Brain microvascular endothelial cell (primary cell): ENCODE measurements around the gene LYST.

Experiments
- DNase-seq: peaks from one replicate; pipeline ENCODE4 v3.0.0-alpha.2; 2020
- H3K27ac ChIP-seq: fragments of 250-450 bp; sonication (Bioruptor Pico); 2 replicates; pipeline ENCODE4 v1.5.1; 2020; ENCODE audit warnings: mild to moderate bottlenecking, moderate library complexity
- H3K27me3 ChIP-seq: fragments of 250-450 bp; sonication (Bioruptor Pico); replicated peaks from 2 replicates; pipeline ENCODE4 v1.5.1; 2020; ENCODE audit warnings: mild to moderate bottlenecking
- H3K36me3 ChIP-seq: fragments of 250-450 bp; sonication (Bioruptor Pico); replicated peaks from 2 replicates; pipeline ENCODE4 v1.5.1; 2020; ENCODE audit warnings: mild to moderate bottlenecking
- H3K4me3 ChIP-seq: 2 replicates; pipeline ENCODE4 v1.5.1; 2011; ENCODE audit warnings: low read depth, mild to moderate bottlenecking, control low read depth, low read length, moderate library complexity
- CTCF ChIP-seq: IDR thresholded peaks from 2 replicates; pipeline ENCODE4 v1.5.1; 2011; ENCODE audit warnings: low read depth, mild to moderate bottlenecking, moderate library complexity, low read length, control low read depth, inconsistent platforms; ENCODE audit errors: missing control alignments
- in situ Hi-C: cut with HindIII; loops from 2 replicates; pipeline ENCODE4 v1.10.0; 2017; ENCODE audit warnings: low sequenced_read_pairs, low pct_ligation_motif_present

LYST gene

GRCh38 chr1:235878082-235878811, 11.5 kb upstream of the LYST start:
- no peak for TF ChIP-seq CTCF
- DNase-seq: no peak
- no peak overlapping the region for H3K4me3 ChIP-seq
- in situ Hi-C loops: no loop called here
- no peaks in the 10 kb centered on the region for H3K36me3 ChIP-seq
- no peak overlapping the region for H3K27ac ChIP-seq
- no peaks in the 10 kb centered on the region for H3K27me3 ChIP-seq

GRCh38 chr1:235876402-235876841, 9.7 kb upstream of the LYST start:
- Histone ChIP-seq H3K36me3 (no peaks in the 10 kb centered on the region), H3K27me3 (no peaks in the 10 kb centered on the region), H3K4me3 (no peak overlapping the region), H3K27ac (no peak overlapping the region)
- no peak for TF ChIP-seq CTCF
- in situ Hi-C loops: no loop called here
- DNase-seq: no peak

DNA sequence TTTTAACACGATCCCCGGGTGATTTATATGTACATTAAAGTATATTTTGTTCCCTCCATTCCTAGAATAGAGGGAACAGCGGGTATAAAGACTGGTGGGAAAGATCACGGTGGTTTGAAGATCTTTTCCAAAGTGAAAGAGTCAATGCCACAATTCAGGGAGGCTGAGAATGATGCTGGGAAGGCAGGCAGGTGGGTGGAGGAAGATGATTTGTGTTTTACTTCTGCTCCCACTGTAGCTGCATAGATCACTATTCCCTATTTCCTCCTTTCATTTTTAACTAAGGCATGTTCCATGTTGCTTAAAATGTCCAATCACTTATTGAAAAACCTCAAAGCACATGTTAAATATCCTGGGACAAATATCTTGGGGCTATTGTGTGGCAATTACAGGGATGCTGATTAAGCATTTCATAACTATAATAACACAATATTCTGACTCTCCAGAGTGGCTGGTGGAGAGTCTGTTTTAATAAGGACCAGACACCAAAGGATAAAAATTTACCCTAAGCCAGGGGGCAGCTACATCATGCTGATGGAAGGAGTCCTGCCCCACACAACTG, 8.4 kb upstream of the LYST start:
- Histone ChIP-seq H3K36me3 (no peaks in the 10 kb centered on the region), H3K27me3 (no peaks in the 10 kb centered on the region), H3K27ac (no peak overlapping the region), H3K4me3 (no peak overlapping the region)
- no peak for TF ChIP-seq CTCF
- no peak for DNase-seq
- in situ Hi-C loops: no loop called here

- Histone ChIP-seq H3K4me3 (no peak overlapping the region), H3K27ac (no peak overlapping the region), H3K36me3 (no peaks in the 10 kb centered on the region), H3K27me3 (no peaks in the 10 kb centered on the region)
- no peak for DNase-seq
- in situ Hi-C loops: no loop called here
- TF ChIP-seq CTCF: no peak
These were observed 7.6 kb upstream of the LYST start for GRCh38 chr1:235874261-235874660.

- Histone ChIP-seq H3K36me3 (no peaks in the 10 kb centered on the region), H3K4me3 (no peak overlapping the region), H3K27me3 (no peaks in the 10 kb centered on the region), H3K27ac (no peak overlapping the region)
- in situ Hi-C loops: no loop called here
- TF ChIP-seq CTCF: no peak
- DNase-seq: no peak
These were observed 6.9 kb upstream of the LYST start for GRCh38 chr1:235873571-235873970.

- Histone ChIP-seq H3K27ac (no peak overlapping the region), H3K4me3 (no peak overlapping the region), H3K36me3 (no peaks in the 10 kb centered on the region), H3K27me3 (no peaks in the 10 kb centered on the region)
- no peak for TF ChIP-seq CTCF
- DNase-seq: no peak
- in situ Hi-C loops: no loop called here
These were observed 6.3 kb upstream of the LYST start for GRCh38 chr1:235873045-235873444.
